NCI-H748 treated with DMSO at 0.1 percent for 48 hours (cell line): ENCODE results near the gene SSRP1.

Experiments used
- DNase-seq: peaks from one replicate; lab custom pipeline; 2025; lab: John Stamatoyannopoulos, UW

SSRP1 gene

DNA sequence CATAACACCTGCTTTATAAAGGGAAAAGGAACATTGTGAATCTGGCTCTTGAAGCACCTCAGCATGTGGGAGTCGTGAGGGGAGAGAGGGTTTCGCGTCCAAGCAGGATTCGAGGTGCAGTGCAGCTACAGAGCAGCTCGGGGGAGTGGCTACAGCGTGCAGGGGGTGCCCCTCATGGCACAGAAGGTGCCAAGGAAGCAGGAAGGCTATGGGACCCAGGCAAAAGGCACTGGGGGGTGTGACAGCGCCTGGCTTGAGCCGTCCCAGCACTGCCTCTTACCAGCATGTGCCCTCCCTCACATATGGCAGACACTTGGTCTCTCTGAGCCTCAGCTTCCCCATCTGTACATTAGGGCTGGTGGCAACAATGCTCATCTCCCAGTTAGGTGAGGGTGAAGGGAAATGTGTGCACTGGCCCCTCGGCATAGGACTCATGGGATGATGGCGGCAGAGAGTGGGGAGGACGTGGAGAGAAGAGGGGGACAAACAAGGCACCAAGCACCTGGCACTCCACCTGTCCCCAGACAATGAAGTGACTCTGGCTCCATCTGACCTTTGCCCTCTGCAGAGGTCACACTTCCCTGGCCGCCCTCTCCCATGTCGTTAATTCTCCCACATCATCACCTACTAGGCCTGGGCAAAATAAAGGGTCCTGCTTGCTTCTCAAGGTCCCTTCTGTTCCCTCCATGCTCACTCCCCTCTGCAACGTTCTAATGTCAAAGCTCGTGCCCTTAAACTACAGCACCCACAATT lies 21.3 kb downstream of the SSRP1 start:
- DNase-seq = no peak

DNA sequence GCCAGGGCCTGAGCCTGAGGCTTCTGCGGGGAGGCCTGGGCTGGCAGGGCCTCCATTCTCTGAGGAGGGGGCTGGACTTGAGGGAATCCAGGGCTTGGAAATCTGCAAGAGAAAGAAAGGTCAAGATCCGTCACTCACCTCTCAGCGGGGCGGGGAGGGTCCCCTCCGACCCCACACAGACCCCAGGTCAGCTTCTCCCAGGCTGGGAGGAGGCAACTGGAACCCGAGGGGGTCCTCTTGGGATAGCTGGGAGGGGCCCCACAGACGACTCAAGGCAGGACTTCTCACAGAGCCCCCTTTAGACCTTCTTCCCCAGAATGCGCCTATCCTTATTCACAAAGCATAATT lies 21.9 kb downstream of the SSRP1 start:
- no peak for DNase-seq

DNA sequence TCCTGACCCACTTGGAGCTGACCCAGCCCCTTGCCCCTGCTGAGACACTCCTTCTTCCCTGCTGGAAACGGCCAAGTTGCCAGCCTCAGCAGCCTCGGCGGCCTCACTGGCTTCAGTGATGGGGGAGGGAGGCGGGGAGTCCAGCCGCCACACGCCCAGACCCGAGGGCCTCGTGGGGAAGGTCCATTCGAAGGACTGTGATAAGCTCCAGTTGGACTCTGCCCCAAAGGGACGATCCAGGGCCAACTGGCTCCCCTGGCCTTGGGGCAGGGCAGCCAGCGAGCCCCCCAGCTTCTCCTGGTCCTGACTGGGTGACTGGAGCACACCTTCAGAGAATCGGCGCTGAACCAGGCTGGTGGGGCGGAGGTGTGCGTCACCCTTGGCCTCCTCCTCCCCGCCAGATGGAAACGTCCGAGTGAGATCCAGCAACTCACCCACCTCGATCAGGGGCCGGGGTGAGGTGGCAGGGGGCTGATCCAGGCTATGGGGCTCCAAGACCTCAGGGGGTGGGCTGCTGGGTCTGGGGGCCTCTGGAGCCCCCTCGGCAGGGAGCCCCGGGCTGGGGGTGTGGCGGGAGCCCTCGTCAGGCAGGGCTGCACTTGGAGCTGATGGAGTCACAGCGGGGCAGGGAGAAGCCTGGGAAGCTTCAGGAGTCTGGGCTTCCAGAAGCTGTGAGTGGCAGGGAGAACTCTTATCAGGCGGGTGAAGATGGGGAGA lies 22.5 kb downstream of the SSRP1 start:
- DNase-seq = no peak

DNA sequence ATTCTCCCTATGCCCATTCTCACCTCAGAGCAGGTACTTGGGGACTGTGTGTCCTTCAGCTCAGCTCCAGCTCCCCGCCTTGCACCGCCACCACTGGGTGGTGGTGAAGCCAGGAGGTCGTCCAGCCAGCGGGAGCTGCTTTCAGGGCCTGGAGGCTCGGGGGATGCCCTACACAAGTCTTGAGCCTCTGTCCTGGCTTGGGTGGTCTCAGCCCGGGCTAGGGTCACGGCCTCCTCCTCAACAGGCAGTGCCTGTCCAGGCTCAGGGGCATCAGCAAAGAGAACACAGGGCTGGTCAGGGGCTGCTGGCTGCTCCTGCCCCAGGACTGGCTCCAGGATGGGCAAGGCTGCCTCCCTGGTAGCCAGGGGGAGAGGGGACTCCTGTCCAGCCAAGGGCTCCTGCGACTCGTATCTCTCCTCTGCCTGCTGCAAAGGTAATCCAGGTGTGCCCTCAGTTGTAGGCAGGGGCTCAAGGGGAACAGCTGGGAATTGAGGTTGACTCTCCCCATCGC lies 23.1 kb downstream of the SSRP1 start:
- DNase-seq = no peak

DNA sequence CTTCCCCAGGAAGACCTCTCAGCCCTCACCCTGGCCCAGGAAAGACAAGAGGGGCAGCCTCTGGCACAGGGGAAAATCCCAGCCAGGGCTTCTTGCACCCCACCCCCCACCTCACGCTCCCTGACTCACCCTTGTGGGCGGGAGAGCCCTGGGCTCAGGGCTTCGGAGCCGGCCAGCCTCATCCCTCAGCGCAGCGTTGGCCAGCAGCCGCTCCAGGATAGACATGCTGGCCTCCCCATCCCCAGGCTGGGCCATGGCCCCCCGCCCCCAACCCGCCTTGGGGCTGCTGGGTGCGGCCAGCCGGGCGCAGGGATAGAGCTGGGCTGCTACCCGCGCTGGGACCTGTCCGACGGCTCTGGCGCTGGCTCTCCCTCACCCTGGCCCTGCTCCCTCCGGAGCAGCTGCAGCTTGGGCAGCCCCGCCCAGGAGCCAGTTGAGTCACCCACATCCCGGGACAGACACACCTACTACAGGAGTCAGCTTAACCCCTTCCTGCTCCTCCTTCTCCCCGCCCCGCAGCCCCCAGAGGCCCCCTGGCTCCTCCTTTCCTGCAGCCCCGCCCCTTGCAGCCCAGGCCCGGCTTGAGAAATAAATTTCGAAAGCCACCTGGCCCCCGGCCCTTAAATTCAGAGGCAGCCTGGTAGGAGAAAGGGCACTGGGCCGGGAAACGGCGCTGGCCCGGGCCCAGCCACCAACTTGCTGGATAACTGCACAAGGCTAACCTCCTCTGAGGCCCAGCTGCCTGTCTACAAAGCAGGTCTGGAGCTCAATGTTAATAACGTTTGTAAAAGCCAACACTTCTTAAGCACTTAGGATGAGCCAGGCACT lies 24.4 kb downstream of the SSRP1 start:
- no peak for DNase-seq

DNA sequence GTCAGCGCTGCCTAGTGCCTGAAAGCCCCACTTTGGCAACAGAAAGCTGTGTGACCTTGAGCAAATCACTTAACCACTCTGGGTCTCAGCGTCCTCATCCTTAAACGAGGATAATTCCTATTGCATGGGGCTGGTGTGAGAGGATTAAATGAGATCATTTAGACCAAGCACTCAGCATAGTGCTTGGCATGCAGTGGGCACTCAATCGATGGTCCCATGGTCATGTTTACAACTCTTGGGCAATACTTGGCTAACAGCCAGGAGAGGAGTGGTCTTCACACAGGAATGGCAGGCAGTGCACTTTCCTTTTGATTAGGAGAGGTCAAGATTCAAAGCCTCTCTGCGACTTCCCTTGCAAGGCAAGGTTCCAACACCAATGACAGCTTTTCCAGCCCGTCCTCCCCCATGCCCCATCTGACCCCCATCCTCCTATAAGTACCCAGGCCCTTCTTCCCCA lies 25.0 kb downstream of the SSRP1 start:
- DNase-seq = peak; percentile 23

DNA sequence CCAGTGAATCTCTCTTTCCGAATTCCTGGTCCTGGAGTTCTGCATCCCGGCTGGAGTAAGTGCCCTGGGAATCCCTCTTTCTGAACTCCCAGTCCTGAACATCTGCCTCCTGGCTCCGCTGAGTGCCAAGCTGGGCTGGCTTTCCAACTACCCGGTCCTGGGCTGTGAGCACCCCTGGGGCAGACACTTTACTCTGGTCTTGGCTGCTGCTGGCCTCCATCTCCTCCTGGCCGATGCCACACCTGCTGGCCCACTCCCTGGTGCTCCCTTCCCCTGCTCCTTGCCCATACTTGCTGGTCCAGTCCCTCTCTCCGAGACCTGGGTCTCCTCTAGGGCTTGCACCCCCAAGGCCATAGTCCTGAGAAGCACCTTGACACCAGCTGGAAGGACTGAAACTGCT lies 25.6 kb downstream of the SSRP1 start:
- no peak for DNase-seq

DNA sequence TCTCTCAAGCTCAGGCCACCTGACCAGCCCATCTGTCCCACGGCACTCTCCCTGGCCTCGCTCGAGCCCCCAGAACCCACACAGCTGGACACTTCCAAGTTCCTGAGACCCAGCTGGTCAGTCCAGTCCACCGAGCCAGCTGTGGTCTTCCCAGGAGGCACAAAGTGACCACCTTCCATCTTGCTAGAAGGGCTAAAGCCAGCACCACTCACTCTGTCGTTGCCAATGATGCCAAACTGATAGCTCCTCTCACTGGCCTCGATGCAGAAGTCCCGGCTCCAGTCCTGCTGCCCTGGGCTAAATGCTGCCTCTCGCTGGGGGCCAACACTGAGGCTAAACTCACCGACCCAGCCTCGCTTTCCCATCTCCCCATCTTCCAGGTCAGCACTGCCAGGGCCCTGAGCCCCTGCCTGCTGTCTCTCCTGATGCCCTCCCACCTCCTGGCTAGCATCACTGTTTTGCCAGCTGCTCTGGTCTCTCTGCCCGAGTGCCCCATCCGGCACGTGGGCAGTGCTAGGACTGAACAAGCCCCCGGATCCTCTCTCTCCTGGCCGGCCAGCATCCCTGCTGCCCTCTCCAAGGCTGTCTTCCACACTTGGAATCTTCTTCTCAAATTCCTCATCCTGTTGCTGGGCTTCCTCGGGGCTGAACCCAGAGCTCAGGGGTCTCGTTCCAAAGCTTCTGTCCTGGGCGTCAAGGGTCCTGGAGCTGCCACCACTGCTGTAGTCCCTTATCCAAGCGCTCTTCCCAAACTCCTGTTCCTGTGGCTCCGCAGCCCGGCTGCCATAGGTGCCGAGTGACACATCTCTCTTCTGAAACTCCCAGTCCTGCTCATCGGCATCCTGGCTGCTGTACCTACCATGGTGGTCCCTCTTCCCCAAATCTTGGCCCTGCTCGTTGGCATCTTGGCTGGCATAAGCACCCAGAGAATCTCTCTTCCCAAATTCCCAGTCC lies 26.3 kb downstream of the SSRP1 start:
- DNase-seq = no peak

DNA sequence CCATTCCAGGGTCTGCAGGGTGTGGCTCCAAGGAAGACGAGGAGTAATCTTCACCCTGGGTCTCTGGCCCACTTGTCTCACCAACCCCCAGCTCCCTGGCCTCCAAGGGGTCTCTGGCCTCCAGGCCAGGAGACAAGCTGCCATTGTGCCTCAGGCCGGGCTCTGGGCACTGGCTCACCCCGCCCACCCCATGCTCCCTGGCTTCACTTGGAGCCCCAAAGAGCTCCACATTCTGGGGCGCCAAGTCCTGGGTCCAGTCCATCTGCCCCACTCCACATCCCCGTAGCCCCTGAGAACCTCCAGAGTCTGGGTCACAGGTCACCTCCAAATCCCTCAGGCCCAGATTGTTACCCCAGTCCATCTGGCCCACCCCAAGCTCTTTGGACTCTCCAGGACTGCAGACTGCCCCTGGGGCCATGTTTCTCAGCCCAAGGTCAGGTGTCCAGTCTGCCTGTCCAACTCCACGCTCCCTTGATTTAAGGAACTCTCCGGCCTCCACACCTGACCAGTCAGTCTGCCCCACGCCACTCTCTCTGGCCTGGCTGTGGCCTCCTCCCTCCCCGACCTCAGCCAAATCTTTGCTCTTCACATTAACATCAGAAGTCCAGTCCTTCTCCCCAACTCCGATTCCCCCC lies 27.1 kb downstream of the SSRP1 start:
- no peak for DNase-seq

DNA sequence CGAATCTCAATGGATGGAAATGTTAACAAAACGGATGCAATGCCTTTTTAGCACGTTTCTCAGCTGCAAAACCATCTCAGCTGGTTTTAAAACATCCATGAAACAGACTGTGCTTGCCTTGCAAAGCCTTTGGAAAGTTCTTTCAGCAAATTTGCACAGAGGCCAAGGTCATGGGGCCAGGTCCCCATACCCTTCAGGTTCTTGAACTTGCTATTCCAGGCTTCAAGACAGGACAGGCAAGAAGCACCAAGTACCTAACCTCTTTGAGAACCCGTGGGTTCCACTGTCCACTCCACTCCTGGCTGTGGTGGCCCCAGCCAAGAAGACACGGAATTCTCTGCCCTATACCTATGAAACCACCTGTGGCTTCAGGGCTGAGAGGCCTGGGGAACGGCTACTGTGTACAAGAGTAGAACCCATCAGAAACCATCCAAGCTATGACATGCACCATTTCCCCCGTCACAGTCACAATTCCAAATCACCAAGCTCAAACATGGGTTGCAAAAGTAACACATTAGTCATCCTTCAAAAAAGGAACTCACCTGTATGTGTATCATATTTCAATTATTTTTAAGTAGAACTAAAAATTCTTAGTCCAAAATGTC lies 27.9 kb downstream of the SSRP1 start:
- no peak for DNase-seq

DNA sequence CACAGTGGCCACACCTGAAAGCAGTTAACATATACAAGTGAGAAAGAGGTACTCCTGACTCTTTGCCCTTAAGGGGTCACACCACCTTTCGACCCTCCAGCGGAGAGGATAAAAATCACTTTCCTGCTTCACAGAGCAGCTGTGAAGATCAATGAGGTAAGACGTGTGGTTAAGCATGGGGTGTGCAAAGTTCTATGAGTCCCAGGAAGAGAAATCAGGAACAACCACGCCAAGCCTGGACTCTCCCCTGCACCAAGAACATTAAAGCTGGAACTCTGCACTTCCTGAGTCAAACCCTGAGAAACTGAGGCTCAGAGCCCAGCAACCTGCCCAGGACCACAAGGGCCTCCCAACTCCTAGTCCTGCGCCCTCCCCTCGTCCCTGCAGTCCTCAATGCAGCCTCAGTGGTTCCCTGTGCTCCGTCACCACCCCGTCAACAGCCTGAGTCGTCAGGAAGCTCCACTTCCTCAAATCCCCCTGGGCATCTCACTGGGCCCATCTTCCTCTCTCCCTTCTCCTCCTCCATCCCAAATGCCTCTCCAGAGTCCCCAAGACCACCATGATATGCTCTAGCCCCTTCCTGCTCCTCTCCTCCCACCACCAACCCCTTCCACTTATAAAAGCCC lies 28.6 kb downstream of the SSRP1 start:
- no peak for DNase-seq

DNA sequence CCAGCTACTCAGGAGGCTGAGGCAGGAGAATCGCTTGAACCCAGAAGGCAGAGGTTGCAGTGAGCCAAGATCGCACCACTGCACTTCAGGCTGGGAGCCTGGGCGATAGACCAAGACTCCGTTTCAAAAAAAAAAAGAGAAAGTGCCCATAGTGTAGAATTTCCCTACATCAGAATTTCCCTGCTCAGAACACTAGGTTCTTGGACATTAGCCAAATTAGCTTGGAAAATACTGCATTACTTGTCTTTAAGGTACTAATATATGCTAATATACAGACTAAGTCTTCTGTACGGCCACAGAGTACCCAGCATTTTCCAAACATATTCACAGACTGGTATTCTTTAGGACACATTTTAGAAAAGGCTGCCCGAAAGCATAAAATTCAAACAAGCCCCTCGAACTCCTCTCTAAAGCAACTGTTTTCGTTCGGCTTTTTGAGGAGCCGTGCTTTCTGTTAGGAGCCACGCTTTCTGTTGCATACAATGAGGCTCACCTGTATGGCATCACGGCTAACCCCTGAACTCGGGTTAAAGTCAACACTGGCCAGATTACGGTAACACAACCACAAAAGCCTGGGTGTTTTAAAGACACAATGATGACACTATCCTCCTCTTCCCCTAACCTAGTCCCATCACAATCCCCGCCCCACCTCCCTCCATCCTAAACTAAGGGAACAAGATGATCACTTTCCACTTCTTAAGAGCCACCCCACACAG lies 29.4 kb downstream of the SSRP1 start:
- no peak for DNase-seq

DNA sequence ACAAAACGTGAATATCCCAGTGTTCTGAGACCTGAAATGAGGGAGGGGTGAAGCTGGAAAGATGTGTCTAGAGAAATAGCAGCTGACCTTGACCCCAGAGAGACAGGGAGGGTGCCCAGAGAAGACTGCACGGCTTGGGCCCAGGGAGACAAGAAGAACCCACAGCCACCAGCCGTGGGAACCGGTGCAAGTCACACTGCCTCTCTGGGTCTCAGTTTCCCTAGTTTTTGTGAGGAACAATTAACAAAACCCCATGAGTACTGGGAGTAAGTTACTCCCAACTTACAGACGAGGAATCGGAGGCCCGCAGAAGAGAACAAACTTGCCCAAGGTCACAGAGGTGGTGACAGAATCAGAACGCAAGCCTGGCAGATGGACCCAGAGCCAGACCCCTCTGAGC lies 30.2 kb downstream of the SSRP1 start:
- no peak for DNase-seq

DNA sequence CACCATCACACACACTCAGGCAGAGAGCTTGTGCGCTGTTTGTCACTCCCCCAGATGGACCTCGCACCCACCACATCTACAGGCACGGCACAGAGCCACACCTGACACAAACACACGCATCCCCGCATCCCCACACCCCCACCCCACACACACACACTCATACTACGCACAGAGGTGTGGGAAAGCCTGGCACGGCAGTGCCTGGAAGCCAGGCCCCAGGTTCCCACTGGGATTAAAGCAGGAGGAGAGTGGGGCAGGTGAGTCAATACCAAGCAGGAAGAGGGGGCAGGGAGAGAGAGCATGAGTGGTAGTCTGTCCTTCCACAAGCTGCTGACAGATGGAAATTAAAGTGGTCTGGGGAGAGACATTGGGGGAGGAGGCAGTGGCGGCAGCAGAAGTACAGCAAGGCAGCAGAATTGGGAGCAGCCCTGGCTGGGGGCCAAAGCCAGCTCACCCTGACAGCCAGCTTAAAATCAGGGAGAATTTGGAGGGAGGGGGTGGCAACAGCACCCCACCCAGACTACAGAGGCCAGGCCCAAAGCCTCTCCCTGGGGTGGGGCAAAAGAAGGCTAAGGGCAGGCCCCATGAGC lies 31.6 kb downstream of the SSRP1 start:
- no peak for DNase-seq

DNA sequence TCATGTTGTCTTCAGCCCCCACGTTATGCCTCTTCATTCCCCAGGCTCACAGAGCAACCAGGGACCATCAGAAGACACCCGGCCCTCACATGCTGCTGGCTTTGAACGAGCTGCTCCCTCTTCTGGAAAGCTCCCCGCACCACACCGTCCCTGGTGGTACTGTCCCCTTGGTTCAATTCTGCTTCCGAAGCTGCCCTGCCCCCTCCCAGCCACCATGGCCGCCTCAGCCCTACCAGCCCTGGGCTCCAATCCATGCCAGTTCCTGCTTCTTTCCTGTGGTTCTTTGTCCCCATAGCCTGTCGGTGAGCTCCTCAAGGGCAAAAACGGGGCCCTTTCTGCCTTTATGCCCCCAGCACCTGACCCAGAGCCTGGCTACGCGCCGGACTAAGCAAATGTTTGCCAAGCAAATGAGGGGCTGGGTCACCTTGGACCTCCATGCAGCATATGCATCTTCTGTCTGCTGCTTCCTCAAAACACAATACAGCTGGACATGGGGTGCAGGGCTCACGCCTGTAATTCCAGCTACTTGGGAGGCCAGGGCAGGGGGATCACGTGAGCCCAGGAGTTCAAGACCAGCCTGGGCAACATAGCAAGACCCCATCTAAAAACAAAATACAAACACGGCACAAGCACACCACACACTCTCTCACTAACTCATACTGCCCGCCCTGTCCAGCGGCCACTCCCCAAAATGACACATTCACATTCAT lies 32.3 kb downstream of the SSRP1 start:
- no peak for DNase-seq

DNA sequence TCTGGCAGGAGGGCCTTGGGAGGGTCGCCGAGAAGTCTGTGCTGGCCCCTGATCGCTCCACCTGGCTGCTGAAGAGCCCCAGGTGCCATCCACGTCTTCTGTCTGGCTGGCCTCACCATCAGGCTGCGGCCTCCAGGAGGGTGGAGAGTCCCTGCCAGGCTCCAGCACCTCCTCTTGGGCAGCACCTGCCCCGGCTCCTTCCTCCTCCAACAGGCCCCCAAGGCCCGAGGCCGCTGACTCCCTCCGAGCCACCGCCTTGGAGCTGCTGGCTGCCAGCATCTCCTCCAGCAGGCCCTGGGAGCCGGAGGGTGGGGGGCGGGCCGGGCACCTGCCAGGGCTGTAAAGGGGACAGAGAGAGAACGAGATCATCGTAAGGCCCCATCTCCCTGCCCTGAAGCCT lies 33.2 kb downstream of the SSRP1 start:
- DNase-seq = no peak

DNA sequence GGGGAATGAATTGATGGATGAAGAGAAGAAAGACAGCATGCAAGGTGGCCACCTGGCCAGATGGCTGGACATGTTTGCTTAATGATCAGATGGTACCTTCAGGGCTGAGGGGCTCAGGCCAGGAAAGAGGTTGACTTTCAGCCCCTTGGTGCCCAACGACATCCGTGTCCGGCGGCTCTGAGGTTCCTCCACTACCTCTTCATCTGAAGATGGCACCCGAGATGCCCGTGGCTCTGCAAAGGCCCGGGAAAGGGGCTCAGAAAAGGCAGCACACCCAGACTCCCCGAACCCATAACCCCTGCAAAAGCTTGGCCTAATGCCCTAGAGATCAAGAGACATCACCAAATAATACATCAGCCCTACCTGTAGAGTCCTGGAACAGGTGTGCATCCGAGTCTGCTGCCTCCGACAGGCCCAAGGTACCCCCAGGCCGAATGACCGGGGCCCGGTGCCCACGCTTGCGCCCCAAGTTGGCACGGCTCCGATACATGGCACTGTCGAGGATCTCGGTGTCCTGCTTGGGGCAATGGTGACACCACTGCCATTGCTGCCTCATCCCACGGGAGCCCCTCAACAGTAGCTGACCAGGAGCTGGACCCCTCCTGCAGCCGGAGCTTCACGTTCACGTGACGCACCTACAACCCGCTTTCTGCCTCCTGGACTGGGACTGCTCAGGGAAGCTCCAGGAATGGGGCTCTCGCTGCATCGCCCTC lies 33.8 kb downstream of the SSRP1 start:
- no peak for DNase-seq

DNA sequence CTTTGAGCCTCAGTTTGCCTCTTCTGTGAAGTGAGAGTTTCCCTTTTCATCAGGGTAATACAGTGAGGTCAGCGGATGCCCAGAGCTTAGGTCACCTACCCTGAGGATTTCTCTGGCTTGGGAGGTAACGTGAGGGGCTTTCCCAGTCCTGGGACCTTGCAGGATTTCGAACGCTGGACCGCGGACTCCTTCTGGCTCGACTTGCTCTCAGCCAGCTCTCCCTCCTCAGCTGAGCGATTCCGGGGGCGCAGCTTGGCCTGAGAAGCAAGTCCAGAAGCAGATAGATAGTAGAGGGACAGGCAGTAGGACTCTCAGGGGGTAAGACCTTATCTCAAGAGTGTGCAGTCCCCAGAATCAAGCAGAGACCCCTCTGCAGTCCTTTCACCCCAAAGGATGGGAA lies 34.9 kb downstream of the SSRP1 start:
- DNase-seq = no peak
